WTC11 (cell line): ENCODE results near the gene ICE2. TPM values are rescaled to one million over a fixed set of nuclear protein-coding genes. Genes with fewer than 3 reads are reported as not detected.

Source experiments
- ATAC-seq: fragments of 200-7000 bp; cut with Tn5 transposase; 2 replicates; pipeline ENCODE4 v1.10.0; 2021; ENCODE audit warnings: mild to moderate bottlenecking, moderate library complexity
- CTCF ChIA-PET: fragments of 300-600 bp; sonication (Branson Sonifier 250); formaldehyde crosslinking; loops from one replicate; lab custom pipeline; 2021; ENCODE audit warnings: antibody characterized with exemption; lab: Charles Lee
- POLR2A ChIA-PET: fragments of 350-600 bp; sonication (Branson Sonifier 250); formaldehyde crosslinking; loops from one replicate; lab custom pipeline; 2021; ENCODE audit warnings: antibody characterized with exemption; lab: Charles Lee
- DNase-seq: peaks from one replicate; pipeline ENCODE4 v3.0.0; 2021; ENCODE audit warnings: low spot score
- H3K27ac Mint-ChIP-seq: 2 replicates; pipeline ENCODE4 v1.8.0; 2021; ENCODE audit warnings: mixed read lengths
- H3K27me3 Mint-ChIP-seq: 2 replicates; pipeline ENCODE4 v1.8.0; 2021; ENCODE audit warnings: low read depth, mild to moderate bottlenecking, moderate library complexity, mixed read lengths
- H3K36me3 Mint-ChIP-seq: 2 replicates; pipeline ENCODE4 v1.8.0; 2021; ENCODE audit warnings: mixed read lengths
- H3K4me1 Mint-ChIP-seq: 2 replicates; pipeline ENCODE4 v1.8.0; 2022; ENCODE audit warnings: mixed read lengths
- H3K4me3 Mint-ChIP-seq: 2 replicates; pipeline ENCODE4 v1.8.0; 2021; ENCODE audit warnings: mild to moderate bottlenecking, moderate library complexity, mixed read lengths
- H3K9me3 Mint-ChIP-seq: 2 replicates; pipeline ENCODE4 v1.8.0; 2021; ENCODE audit warnings: mixed read lengths
- CREM ChIP-seq: sonication (generic); formaldehyde crosslinking; IDR thresholded peaks from 2 replicates; pipeline ENCODE4 v1.8.1; 2022; ENCODE audit warnings: mild to moderate bottlenecking, missing genetic modification reagents, moderate library complexity
- ETV6 ChIP-seq: sonication (generic); formaldehyde crosslinking; IDR thresholded peaks from 2 replicates; pipeline ENCODE4 v1.8.1; 2022; ENCODE audit warnings: mild to moderate bottlenecking, missing genetic modification reagents
- FOXJ3 ChIP-seq: sonication (generic); formaldehyde crosslinking; IDR thresholded peaks from 2 replicates; pipeline ENCODE4 v1.9.0; 2021; ENCODE audit warnings: missing genetic modification reagents, mild to moderate bottlenecking, borderline replicate concordance
- FOXK1 ChIP-seq: sonication (generic); formaldehyde crosslinking; IDR thresholded peaks from 2 replicates; pipeline ENCODE4 v1.8.0; 2022; ENCODE audit warnings: mild to moderate bottlenecking, moderate library complexity, missing genetic modification reagents
- JAZF1 ChIP-seq: fragments of 250-450 bp; sonication (Bioruptor Pico); IDR thresholded peaks from 2 replicates; pipeline ENCODE4 v1.9.0; 2021; ENCODE audit warnings: moderate library complexity, mild to moderate bottlenecking, inconsistent platforms
- JUN ChIP-seq: sonication (generic); formaldehyde crosslinking; IDR thresholded peaks from 2 replicates; pipeline ENCODE4 v1.8.0; 2023; ENCODE audit warnings: mild to moderate bottlenecking, missing genetic modification reagents
- MYBL2 ChIP-seq: sonication (generic); formaldehyde crosslinking; IDR thresholded peaks from 2 replicates; pipeline ENCODE4 v1.8.1; 2023; ENCODE audit warnings: mild to moderate bottlenecking, moderate library complexity, missing genetic modification reagents
- NR1H2 ChIP-seq: sonication (generic); formaldehyde crosslinking; IDR thresholded peaks from 2 replicates; pipeline ENCODE4 v1.9.0; 2021; ENCODE audit warnings: mild to moderate bottlenecking, moderate library complexity, missing genetic modification reagents
- NR3C1 ChIP-seq: sonication (generic); formaldehyde crosslinking; conservative IDR thresholded peaks from 2 replicates; pipeline ENCODE4 v1.8.1; 2023; ENCODE audit warnings: low read depth, mild to moderate bottlenecking, missing genetic modification reagents
- PRRX2 ChIP-seq: fragments of 250-450 bp; sonication (Bioruptor Pico); IDR thresholded peaks from 2 replicates; pipeline ENCODE4 v1.8.0; 2021; ENCODE audit warnings: mild to moderate bottlenecking
- ZNF219 ChIP-seq: sonication (generic); formaldehyde crosslinking; IDR thresholded peaks from 2 replicates; pipeline ENCODE4 v1.8.0; 2023; ENCODE audit warnings: missing genetic modification reagents, mild to moderate bottlenecking, borderline replicate concordance
- ZNF671 ChIP-seq: fragments of 250-450 bp; sonication (Bioruptor Pico); IDR thresholded peaks from 2 replicates; pipeline ENCODE4 v1.8.0; 2021; ENCODE audit warnings: mild to moderate bottlenecking
- total RNA-seq: library from RNA; stranded (reverse); gene quantifications from 3 replicates; pipeline ENCODE4 v1.2.3, GENCODE V29; 2021
- TF ChIP-seq, protein P1 (sequence below): sonication (generic); formaldehyde crosslinking; conservative IDR thresholded peaks from 2 replicates; pipeline ENCODE4 v1.8.1; 2023; ENCODE audit warnings: mild to moderate bottlenecking, low read depth, missing genetic modification reagents, moderate library complexity
- TF ChIP-seq, protein P2 (sequence below): sonication (generic); formaldehyde crosslinking; IDR thresholded peaks from 2 replicates; pipeline ENCODE4 v1.8.0; 2023; ENCODE audit warnings: mild to moderate bottlenecking, missing genetic modification reagents
- TF ChIP-seq, protein P3 (sequence below): sonication (generic); formaldehyde crosslinking; IDR thresholded peaks from 2 replicates; pipeline ENCODE4 v1.8.1; 2023; ENCODE audit warnings: mild to moderate bottlenecking, missing genetic modification reagents, borderline replicate concordance

The ICE2 gene
- total RNA-seq, 1 experiment from 2014 or later = 76.9 TPM

DNA sequence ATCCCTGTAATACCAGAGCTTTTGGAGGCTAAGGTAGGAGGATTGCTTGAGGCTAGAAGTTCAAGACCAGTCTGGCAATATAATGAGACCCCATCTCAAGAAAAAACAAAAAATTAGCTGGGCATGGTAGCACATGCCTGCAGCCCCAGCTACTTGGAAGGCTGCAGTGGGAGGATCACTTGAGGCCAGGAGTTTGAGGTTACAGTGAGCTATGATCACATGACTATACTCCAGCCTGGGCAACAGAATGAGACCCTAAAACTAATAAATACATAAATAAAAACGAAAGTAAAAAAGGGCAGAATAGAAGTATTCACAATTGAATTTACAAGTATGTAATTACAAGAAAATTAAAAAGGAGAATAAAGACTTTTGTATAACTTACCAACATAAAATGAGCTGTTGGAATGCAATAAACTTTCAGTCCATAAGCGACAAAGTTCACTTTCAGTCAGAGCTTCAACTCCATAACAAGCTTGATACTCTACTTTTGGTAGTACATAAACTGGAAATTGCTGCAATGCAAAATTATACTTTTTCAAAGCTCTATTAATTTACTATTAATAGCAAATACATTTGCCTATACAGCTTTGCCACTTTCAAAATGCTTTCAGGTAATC lies 36.8 kb downstream of the ICE2 start (continued):
- TF ChIP-seq, protein P1, sequence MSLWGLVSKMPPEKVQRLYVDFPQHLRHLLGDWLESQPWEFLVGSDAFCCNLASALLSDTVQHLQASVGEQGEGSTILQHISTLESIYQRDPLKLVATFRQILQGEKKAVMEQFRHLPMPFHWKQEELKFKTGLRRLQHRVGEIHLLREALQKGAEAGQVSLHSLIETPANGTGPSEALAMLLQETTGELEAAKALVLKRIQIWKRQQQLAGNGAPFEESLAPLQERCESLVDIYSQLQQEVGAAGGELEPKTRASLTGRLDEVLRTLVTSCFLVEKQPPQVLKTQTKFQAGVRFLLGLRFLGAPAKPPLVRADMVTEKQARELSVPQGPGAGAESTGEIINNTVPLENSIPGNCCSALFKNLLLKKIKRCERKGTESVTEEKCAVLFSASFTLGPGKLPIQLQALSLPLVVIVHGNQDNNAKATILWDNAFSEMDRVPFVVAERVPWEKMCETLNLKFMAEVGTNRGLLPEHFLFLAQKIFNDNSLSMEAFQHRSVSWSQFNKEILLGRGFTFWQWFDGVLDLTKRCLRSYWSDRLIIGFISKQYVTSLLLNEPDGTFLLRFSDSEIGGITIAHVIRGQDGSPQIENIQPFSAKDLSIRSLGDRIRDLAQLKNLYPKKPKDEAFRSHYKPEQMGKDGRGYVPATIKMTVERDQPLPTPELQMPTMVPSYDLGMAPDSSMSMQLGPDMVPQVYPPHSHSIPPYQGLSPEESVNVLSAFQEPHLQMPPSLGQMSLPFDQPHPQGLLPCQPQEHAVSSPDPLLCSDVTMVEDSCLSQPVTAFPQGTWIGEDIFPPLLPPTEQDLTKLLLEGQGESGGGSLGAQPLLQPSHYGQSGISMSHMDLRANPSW (CRISPR knock-in tag) = no peak
- TF ChIP-seq FOXK1 = no peak
- TF ChIP-seq, all 79 proteins: peak for 0

DNA sequence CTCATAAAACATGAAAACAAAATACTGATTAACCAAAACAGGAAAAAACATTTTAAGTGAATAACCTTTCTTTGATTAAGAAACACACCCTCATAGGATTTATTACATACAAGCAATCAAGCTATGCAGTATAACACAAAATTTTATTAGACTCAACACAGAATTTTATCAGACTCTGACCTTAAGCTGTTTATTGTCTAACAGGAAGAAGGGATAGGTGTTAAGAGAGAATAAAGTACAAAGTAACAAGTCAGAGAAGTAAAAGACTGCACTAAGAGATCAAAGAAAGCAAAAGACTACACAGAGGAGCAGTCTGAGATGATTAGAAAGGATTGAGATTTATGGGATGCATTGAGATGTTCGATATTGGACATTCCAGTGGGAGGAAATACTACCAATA lies 37.6 kb downstream of the ICE2 start:
- H3K27me3 Mint-ChIP-seq = no peaks in the 10 kb centered on the region
- no peak for TF ChIP-seq JAZF1 (CRISPR knock-in tag)
- no peak for TF ChIP-seq FOXJ3 (CRISPR knock-in tag)
- TF ChIP-seq ZNF219 (CRISPR knock-in tag) = no peak
- no peak for TF ChIP-seq JUN (CRISPR knock-in tag)
- no peak for TF ChIP-seq ZNF671 (CRISPR knock-in tag)
- TF ChIP-seq NR1H2 (CRISPR knock-in tag) = no peak
- no peak for TF ChIP-seq ETV6 (CRISPR knock-in tag)
- TF ChIP-seq, protein P2, sequence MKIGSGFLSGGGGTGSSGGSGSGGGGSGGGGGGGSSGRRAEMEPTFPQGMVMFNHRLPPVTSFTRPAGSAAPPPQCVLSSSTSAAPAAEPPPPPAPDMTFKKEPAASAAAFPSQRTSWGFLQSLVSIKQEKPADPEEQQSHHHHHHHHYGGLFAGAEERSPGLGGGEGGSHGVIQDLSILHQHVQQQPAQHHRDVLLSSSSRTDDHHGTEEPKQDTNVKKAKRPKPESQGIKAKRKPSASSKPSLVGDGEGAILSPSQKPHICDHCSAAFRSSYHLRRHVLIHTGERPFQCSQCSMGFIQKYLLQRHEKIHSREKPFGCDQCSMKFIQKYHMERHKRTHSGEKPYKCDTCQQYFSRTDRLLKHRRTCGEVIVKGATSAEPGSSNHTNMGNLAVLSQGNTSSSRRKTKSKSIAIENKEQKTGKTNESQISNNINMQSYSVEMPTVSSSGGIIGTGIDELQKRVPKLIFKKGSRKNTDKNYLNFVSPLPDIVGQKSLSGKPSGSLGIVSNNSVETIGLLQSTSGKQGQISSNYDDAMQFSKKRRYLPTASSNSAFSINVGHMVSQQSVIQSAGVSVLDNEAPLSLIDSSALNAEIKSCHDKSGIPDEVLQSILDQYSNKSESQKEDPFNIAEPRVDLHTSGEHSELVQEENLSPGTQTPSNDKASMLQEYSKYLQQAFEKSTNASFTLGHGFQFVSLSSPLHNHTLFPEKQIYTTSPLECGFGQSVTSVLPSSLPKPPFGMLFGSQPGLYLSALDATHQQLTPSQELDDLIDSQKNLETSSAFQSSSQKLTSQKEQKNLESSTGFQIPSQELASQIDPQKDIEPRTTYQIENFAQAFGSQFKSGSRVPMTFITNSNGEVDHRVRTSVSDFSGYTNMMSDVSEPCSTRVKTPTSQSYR = no peak
- TF ChIP-seq, protein P1 (CRISPR knock-in tag) = no peak
- no peak for TF ChIP-seq MYBL2 (CRISPR knock-in tag)
- TF ChIP-seq, protein P3, sequence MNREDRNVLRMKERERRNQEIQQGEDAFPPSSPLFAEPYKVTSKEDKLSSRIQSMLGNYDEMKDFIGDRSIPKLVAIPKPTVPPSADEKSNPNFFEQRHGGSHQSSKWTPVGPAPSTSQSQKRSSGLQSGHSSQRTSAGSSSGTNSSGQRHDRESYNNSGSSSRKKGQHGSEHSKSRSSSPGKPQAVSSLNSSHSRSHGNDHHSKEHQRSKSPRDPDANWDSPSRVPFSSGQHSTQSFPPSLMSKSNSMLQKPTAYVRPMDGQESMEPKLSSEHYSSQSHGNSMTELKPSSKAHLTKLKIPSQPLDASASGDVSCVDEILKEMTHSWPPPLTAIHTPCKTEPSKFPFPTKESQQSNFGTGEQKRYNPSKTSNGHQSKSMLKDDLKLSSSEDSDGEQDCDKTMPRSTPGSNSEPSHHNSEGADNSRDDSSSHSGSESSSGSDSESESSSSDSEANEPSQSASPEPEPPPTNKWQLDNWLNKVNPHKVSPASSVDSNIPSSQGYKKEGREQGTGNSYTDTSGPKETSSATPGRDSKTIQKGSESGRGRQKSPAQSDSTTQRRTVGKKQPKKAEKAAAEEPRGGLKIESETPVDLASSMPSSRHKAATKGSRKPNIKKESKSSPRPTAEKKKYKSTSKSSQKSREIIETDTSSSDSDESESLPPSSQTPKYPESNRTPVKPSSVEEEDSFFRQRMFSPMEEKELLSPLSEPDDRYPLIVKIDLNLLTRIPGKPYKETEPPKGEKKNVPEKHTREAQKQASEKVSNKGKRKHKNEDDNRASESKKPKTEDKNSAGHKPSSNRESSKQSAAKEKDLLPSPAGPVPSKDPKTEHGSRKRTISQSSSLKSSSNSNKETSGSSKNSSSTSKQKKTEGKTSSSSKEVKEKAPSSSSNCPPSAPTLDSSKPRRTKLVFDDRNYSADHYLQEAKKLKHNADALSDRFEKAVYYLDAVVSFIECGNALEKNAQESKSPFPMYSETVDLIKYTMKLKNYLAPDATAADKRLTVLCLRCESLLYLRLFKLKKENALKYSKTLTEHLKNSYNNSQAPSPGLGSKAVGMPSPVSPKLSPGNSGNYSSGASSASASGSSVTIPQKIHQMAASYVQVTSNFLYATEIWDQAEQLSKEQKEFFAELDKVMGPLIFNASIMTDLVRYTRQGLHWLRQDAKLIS (CRISPR knock-in tag) = no peak
- TF ChIP-seq NR3C1 = no peak
- TF ChIP-seq PRRX2 (CRISPR knock-in tag) = no peak
- no peak for TF ChIP-seq CREM (CRISPR knock-in tag)
- TF ChIP-seq, all 79 proteins: peak for 0
- CTCF ChIA-PET = no interaction called here
- H3K27ac Mint-ChIP-seq = no peak overlapping the region
- no peaks in the 10 kb centered on the region for H3K9me3 Mint-ChIP-seq
- ATAC-seq = no peak
- DNase-seq = no peak
- H3K4me3 Mint-ChIP-seq = no peak overlapping the region
- H3K36me3 Mint-ChIP-seq = peaks cover 12% of the 10 kb centered on the region
- POLR2A ChIA-PET = interaction anchor here (0.7 kb wide), 1 partner anchor 726 kb away, joined by 4 read pairs; no protein-coding TSS in a partner anchor
- H3K4me1 Mint-ChIP-seq = no peaks in the 10 kb centered on the region
